Fibroblast of skin of left quadriceps (primary cell): ENCODE measurements around the gene PITPNC1.
"Not testable (repeated sequence)": the region's sequence is repeated elsewhere in the genome, so short reads cannot be mapped to it uniquely, and the experiment has no call there.

Experiments used
- DNase-seq, 2 experiments: peaks; one replicate each; pipeline ENCODE4 v3.0.0-alpha.2; 2013; ENCODE audit warnings: low read depth in 2 of 2

The PITPNC1 gene

DNA sequence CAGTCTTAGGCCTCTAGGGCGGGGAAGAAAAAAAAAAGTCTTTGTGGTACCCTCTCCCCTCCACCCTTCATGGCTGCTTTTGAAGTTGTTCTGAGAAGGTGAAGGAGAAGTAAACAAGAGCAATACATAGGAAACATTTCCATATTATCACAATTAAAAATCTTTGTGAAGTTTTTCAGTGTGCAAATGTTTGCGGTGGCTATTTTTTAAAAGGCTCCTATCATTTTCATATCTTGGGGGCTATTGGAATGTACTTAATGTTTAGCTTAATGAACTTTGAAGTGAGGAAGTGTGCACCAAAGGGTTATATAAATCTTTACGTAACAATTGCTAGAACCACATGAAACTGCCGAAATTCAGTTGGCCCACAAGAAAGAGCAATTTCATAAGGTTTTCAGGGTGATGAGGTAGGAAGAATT is 348.3 kb downstream of the PITPNC1 start:
- DNase-seq, result no peak

DNA sequence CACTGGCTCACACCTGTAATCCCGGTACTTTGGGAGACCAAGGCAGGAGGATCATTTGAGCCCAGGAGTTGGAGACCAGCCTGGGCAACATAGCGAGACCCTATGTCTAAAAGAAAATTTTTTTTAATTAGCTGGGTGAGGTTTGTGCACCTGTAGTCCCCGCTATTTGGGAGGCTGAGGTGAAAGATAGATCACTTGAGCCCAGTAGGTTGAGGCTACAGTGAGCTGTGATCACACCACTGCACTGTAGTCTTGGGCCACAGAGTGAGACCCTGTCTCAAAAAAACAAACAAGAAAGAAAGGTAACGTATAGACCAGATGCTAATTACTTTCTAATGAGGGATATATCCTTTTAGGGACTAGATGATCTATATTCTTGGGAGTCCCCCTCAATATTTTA is 348.7 kb downstream of the PITPNC1 start:
- DNase-seq, result no peak

DNA sequence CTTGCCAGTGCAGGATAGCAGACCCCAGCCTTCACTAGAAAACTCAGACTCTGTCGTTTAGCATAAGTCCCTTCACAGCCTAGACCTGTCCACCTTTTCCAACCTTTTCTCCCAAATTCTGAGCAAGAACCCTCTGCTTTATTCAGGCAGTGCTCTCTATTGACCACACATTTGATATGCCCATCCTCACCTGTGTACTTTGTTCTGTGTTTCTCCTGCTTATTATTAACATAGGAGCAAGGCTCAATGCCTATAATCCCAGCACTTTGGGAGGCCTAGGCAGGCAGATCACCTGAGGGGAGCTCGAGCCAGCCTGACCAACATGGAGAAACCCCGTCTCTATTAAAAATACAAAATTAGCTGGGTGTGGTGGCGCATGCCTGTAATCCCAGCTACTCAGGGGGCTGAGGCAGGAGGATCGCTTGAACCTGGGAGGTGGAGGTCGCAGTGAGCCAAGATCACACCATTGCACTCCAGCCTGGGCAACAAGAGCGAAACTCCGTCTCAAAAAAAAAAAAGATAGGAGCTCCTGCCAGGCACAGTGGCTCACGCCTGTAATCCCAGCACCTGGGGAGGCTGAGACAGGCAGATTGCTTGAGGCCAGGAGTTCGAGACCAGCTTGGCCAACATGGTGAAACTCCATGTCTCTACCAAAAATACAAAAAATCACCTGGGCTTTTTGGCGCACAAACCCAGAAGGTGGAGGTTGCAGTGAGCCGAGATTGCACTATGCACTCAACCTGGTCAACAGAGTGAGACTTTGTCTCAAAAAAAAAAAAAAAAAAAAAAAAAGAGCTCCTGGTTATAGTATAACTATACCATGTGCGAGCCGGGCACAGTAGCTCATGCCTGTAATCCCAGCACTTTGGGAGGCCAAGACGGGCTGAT is 350.3 kb downstream of the PITPNC1 start:
- not testable (repeated sequence) for DNase-seq

- DNase-seq, result no peak
Observed at GRCh38 chr17:67729903-67730302, 352.8 kb downstream of the PITPNC1 start.

DNA sequence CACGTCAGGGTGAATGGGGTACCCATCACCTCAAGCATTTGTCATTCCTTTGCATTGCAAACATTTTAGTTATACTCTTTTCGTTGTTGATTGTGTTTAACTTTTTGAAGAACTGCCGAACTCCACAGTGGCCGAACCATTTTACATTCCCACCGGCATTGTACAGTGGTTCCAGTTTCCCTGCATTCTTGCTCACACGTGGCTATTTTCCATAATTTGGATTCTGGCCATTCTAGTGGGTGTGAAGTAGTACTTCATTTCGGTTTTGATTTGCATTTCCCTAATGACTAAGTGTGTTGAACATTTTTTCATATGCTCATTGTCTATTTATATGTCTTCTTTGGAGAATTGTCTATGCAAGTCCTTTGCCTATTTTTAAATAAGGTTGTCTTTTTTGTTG is 353.6 kb downstream of the PITPNC1 start:
- DNase-seq, result no peak

DNA sequence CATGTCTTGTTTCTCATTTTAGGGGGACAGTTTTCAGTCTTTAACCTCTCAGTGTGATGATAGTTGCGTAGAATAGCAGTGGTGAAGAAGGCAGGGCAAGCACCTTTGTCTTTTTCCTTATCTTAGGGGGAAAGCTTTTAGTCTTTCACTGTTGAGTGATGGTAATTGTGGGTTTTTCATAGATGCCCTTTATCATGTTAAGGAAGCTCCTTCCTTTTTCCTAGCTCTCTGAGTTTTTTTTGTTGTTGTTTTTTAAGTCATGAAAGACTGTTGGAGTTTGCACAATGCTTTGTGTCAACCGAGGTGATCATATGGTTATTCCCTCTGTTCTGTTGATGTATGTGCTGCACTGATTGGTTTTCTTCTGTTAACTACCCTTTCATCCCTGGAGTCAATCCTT is 356.4 kb downstream of the PITPNC1 start:
- DNase-seq, result no peak

- no peak for DNase-seq
Observed at GRCh38 chr17:67737145-67737544, 360.1 kb downstream of the PITPNC1 start.

DNA sequence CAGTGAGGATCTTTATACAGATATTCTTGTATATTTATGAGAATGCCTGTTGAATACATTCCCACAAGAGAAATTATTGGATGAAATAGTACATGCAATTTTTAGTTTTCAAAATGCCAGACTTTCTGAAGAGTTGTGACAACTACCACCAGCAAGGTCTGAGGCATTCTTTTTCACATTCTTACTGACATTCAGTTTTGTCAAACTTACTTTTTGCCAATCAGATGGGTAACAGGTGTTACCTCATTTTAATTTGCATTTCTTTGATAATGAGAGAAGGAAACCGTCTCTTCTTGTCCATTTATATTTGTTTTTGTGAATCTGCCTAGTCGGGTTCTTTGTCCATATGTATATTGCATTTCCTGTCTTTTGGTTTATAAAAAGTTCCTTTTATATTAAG is 364.9 kb downstream of the PITPNC1 start:
- no peak for DNase-seq
